ENCODE measurements around the gene DLG4.
"Not testable (repeated sequence)": the region's sequence is repeated elsewhere in the genome, so short reads cannot be mapped to it uniquely, and the experiment has no call there.

DLG4 gene

GRCh38 chr17:7195971-7196370, 23.7 kb downstream of the DLG4 start:
- intact Hi-C loops (cut with DNase I), result no loop called here
- peak in 2 of 10 donors; percentile 19 to 56 for DNase-seq

GRCh38 chr17:7192271-7192937, 27.2 kb downstream of the DLG4 start:
- intact Hi-C loops (cut with DNase I), result no loop called here
- no peak for DNase-seq

- intact Hi-C loops (cut with DNase I), result no loop called here
- DNase-seq, result peak; percentile 45 to 96 (median 74)
These were observed 27.9 kb downstream of the DLG4 start for GRCh38 chr17:7191571-7192270.

- intact Hi-C loops (cut with DNase I), result no loop called here
- DNase-seq, result peak in 1 of 10 donors; percentile 77
These were observed 28.6 kb downstream of the DLG4 start for GRCh38 chr17:7191069-7191468.

GRCh38 chr17:7190276-7190917, 29.2 kb downstream of the DLG4 start:
- intact Hi-C loops (cut with DNase I), result no loop called here
- peak in 1 of 10 donors; percentile 75 for DNase-seq

- intact Hi-C loops (cut with DNase I), result no loop called here
- DNase-seq, result peak in 1 of 10 donors; percentile 78
These were observed 33.4 kb downstream of the DLG4 start for GRCh38 chr17:7186241-7186640.

GRCh38 chr17:7184647-7185046, 35.0 kb downstream of the DLG4 start:
- intact Hi-C loops (cut with DNase I), result no loop called here
- DNase-seq, result peak in 1 of 10 donors; percentile 49

GRCh38 chr17:7184091-7184488, 35.5 kb downstream of the DLG4 start:
- DNase-seq, result peak in 1 of 10 donors; percentile 86
- intact Hi-C loops (cut with DNase I), result no loop called here

- intact Hi-C loops (cut with DNase I), result no loop called here
- no peak for DNase-seq
These were observed 36.1 kb downstream of the DLG4 start for GRCh38 chr17:7183433-7184090.

- intact Hi-C loops (cut with DNase I); DNase-seq: not testable (repeated sequence)
These were observed 37.5 kb downstream of the DLG4 start for GRCh38 chr17:7182101-7182500.

- peak in 1 of 10 donors; percentile 65 for DNase-seq
- intact Hi-C loops (cut with DNase I), result loop anchor here (5.0 kb wide), 1 partner anchor 42 kb away; no protein-coding TSS in a partner anchor
These were observed 40.0 kb downstream of the DLG4 start, which contains the start of gene ASGR1 for GRCh38 chr17:7179317-7180254. ASGR1 (minus strand) TSS chr17:7179370; CDS start chr17:7178563, 807 bp downstream.

- intact Hi-C loops (cut with DNase I), result loop anchor here (5.0 kb wide), 1 partner anchor 42 kb away; no protein-coding TSS in a partner anchor
- DNase-seq, result peak in 1 of 10 donors; percentile 51
These were observed 40.7 kb downstream of the DLG4 start for GRCh38 chr17:7178973-7179316.

GRCh38 chr17:7177954-7178477, 41.6 kb downstream of the DLG4 start:
- intact Hi-C loops (cut with DNase I), result loop anchor here (2.0 to 5.0 kb wide), 2 partner anchors 41 to 125 kb away; no protein-coding TSS in a partner anchor
- peak in 1 of 10 donors; percentile 85 for DNase-seq

- intact Hi-C loops (cut with DNase I), result loop anchor here (2.0 to 5.0 kb wide), 2 partner anchors 40 to 125 kb away; no protein-coding TSS in a partner anchor
- DNase-seq, result peak; percentile 60 to 97 (median 78)
These were observed 42.3 kb downstream of the DLG4 start for GRCh38 chr17:7177191-7177953.

GRCh38 chr17:7176841-7177190, 42.8 kb downstream of the DLG4 start:
- peak in 2 of 10 donors; percentile 39 to 78 for DNase-seq
- intact Hi-C loops (cut with DNase I), result loop anchor here (2.0 to 5.0 kb wide), 2 partner anchors 40 to 124 kb away; no protein-coding TSS in a partner anchor

- intact Hi-C loops (cut with DNase I), result loop anchor here (2.0 to 5.0 kb wide), 2 partner anchors 39 to 123 kb away; no protein-coding TSS in a partner anchor
These were observed 43.4 kb downstream of the DLG4 start for GRCh38 chr17:7176107-7176840.

GRCh38 chr17:7175330-7175733, 44.3 kb downstream of the DLG4 start:
- no peak for DNase-seq
- intact Hi-C loops (cut with DNase I), result loop anchor here (5.0 kb wide), 1 partner anchor 38 kb away; no protein-coding TSS in a partner anchor

More at GRCh38 chr17:7176107-7176840, 43.4 kb downstream of the DLG4 start:
- DNase-seq, result no peak

Data from posterior cingulate gyrus (tissue), 11 donors.